Panc1 (cell line): ENCODE measurements around the gene CFL2. TPM values are rescaled to one million over a fixed set of nuclear protein-coding genes. Genes with fewer than 3 reads are reported as not detected.

Experiments
- ATAC-seq: fragments of 200-7000 bp; cut with Tn5 transposase; 2 replicates; pipeline ENCODE4 v1.9.1; 2020; ENCODE audit warnings: mild to moderate bottlenecking, moderate library complexity
- BruUV-seq: library from RNA; stranded (reverse); fragments of 400-500 nt; replicated peaks from 2 replicates; lab custom pipeline; 2021; lab: Mats Ljungman, UMichigan
- CTCF ChIA-PET: fragments of 300-600 bp; sonication (Branson Sonifier 250); formaldehyde crosslinking; loops from one replicate; lab custom pipeline; 2022; ENCODE audit warnings: antibody characterized with exemption; lab: Charles Lee
- POLR2A ChIA-PET: fragments of 300-600 bp; sonication (Branson Sonifier 250); formaldehyde crosslinking; loops from one replicate; lab custom pipeline; 2022; ENCODE audit warnings: antibody characterized with exemption; lab: Charles Lee
- DNase-seq: peaks from one replicate; pipeline ENCODE4 v3.0.0-alpha.2; 2010; ENCODE audit warnings: low read depth, low spot score
- H3K27ac ChIP-seq: 2 replicates; pipeline ENCODE4 v1.5.1; 2011; ENCODE audit warnings: mild to moderate bottlenecking, low read length, inconsistent platforms
- H3K27me3 ChIP-seq: fragments of 200-500 bp; sonication (Bioruptor generic); 2 replicates; pipeline ENCODE4 v1.6.0; 2014; ENCODE audit warnings: low read length, inconsistent platforms; ENCODE audit not compliant: control insufficient read depth, insufficient read depth
- H3K36me3 ChIP-seq: fragments of 200-500 bp; sonication (Bioruptor generic); 2 replicates; pipeline ENCODE4 v1.5.1; 2014; ENCODE audit warnings: inconsistent platforms, mild to moderate bottlenecking, low read length, moderate library complexity; ENCODE audit not compliant: control insufficient read depth, insufficient read depth
- H3K4me1 ChIP-seq: 2 replicates; pipeline ENCODE4 v1.5.1; 2011; ENCODE audit warnings: inconsistent platforms, mild to moderate bottlenecking, low read length, moderate library complexity; ENCODE audit not compliant: control insufficient read depth, insufficient read depth
- H3K4me3 ChIP-seq, 2 experiments: 2 replicates each; pipeline ENCODE4 v1.5.1; 2011 to 2012; ENCODE audit warnings: low read depth in 2 of 2, low read length in 2 of 2, mild to moderate bottlenecking in 2 of 2, inconsistent platforms in 1 of 2, moderate library complexity in 1 of 2
- H3K9me3 ChIP-seq: fragments of 200-500 bp; sonication (Bioruptor generic); 2 replicates; pipeline ENCODE4 v1.5.1; 2014; ENCODE audit warnings: low read depth, mild to moderate bottlenecking, inconsistent platforms, low read length, moderate library complexity; ENCODE audit not compliant: control insufficient read depth, insufficient read depth
- POLR2AphosphoS5 ChIP-seq: IDR thresholded peaks from 2 replicates; pipeline ENCODE4 v1.6.1; 2012; ENCODE audit warnings: mild to moderate bottlenecking, low read depth, low read length, moderate library complexity
- SIN3A ChIP-seq: IDR thresholded peaks from 2 replicates; pipeline ENCODE4 v1.6.1; 2012; ENCODE audit warnings: low read depth, mild to moderate bottlenecking, low read length, moderate library complexity, borderline replicate concordance; ENCODE audit not compliant: insufficient read depth
- TCF7L2 ChIP-seq: IDR thresholded peaks from 2 replicates; pipeline ENCODE4 v1.6.1; 2011; ENCODE audit warnings: mild to moderate bottlenecking, low read depth, low read length, inconsistent platforms
- in situ Hi-C: cut with HindIII; loops from 2 replicates; pipeline ENCODE4 v1.10.0; 2016; ENCODE audit warnings: low sequenced_read_pairs, low pct_unique_long_range_greater_than_20kb
- intact Hi-C: fragments of 100-400 bp; cut with micrococcal nuclease; formaldehyde crosslinking; loops from one replicate; pipeline ENCODE4 v1.10.0; 2022; ENCODE audit not compliant: unreplicated experiment
- total RNA-seq: library from RNA; stranded (reverse); gene quantifications from one replicate; pipeline ENCODE4 v1.2.1, GENCODE V29; 2021; ENCODE audit not compliant: unreplicated experiment
- TF ChIP-seq, protein P1 (sequence below), 2 experiments: IDR thresholded peaks; 2 replicates each; pipeline ENCODE4 v1.6.1; 2011 to 2012; ENCODE audit warnings: low read depth in 2 of 2, control low read depth in 1 of 2, low read length in 1 of 2, mild to moderate bottlenecking in 1 of 2, moderate library complexity in 1 of 2; ENCODE audit not compliant: insufficient read depth in 1 of 2
- TF ChIP-seq, protein P2 (sequence below): fragments of 450-650 bp; IDR thresholded peaks from 2 replicates; pipeline ENCODE4 v1.5.1; 2017; ENCODE audit warnings: mild to moderate bottlenecking

CFL2 gene
- total RNA-seq, 1 experiment from 2014 or later: 79.7 TPM

DNA sequence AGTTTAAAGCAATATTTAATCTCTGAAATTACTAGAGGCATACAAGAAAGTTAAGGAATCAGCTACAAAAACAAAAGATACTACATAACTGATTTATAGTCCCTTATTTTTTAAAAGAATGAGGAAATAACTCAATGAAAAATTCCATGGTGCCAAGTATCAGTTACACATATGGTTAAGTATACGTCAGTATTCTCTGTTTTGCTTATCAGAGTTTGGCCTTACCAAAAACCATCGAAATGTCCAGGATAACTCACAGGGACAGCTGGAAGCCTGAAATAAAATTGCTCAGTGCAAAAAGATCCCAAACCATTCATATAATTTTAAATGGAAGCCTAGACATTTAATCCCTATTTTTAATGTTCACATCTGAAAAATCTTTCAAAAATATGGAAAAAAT lies 3.6 kb downstream of the CFL2 start:
- CTCF ChIA-PET: no interaction called here
- no peak for TF ChIP-seq TCF7L2
- TF ChIP-seq, protein P1, sequence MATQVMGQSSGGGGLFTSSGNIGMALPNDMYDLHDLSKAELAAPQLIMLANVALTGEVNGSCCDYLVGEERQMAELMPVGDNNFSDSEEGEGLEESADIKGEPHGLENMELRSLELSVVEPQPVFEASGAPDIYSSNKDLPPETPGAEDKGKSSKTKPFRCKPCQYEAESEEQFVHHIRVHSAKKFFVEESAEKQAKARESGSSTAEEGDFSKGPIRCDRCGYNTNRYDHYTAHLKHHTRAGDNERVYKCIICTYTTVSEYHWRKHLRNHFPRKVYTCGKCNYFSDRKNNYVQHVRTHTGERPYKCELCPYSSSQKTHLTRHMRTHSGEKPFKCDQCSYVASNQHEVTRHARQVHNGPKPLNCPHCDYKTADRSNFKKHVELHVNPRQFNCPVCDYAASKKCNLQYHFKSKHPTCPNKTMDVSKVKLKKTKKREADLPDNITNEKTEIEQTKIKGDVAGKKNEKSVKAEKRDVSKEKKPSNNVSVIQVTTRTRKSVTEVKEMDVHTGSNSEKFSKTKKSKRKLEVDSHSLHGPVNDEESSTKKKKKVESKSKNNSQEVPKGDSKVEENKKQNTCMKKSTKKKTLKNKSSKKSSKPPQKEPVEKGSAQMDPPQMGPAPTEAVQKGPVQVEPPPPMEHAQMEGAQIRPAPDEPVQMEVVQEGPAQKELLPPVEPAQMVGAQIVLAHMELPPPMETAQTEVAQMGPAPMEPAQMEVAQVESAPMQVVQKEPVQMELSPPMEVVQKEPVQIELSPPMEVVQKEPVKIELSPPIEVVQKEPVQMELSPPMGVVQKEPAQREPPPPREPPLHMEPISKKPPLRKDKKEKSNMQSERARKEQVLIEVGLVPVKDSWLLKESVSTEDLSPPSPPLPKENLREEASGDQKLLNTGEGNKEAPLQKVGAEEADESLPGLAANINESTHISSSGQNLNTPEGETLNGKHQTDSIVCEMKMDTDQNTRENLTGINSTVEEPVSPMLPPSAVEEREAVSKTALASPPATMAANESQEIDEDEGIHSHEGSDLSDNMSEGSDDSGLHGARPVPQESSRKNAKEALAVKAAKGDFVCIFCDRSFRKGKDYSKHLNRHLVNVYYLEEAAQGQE (IDR thresholded peaks at IDR 0.05; ENCODE audit: insufficient read depth in 1 of 2, low read depth in 2 of 2, low read length in 1 of 2): no peak
- TF ChIP-seq POLR2AphosphoS5: no peak
- TF ChIP-seq, protein P2, sequence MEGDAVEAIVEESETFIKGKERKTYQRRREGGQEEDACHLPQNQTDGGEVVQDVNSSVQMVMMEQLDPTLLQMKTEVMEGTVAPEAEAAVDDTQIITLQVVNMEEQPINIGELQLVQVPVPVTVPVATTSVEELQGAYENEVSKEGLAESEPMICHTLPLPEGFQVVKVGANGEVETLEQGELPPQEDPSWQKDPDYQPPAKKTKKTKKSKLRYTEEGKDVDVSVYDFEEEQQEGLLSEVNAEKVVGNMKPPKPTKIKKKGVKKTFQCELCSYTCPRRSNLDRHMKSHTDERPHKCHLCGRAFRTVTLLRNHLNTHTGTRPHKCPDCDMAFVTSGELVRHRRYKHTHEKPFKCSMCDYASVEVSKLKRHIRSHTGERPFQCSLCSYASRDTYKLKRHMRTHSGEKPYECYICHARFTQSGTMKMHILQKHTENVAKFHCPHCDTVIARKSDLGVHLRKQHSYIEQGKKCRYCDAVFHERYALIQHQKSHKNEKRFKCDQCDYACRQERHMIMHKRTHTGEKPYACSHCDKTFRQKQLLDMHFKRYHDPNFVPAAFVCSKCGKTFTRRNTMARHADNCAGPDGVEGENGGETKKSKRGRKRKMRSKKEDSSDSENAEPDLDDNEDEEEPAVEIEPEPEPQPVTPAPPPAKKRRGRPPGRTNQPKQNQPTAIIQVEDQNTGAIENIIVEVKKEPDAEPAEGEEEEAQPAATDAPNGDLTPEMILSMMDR: no peak
- TF ChIP-seq SIN3A: no peak
- ATAC-seq (no peak), DNase-seq (no peak)
- Histone ChIP-seq H3K27me3 (no peaks in the 10 kb centered on the region), H3K27ac (peak overlapping the region; percentile 49; the same call in 1 of the 2 replicates), H3K4me3 (no peak overlapping the region), H3K36me3 (peaks cover 14% of the 10 kb centered on the region), H3K4me1 (peaks cover 48% of the 10 kb centered on the region), H3K9me3 (no peaks in the 10 kb centered on the region)
- intact Hi-C loops: no loop called here
- no TSS peak for BruUV-seq
- POLR2A ChIA-PET: no interaction called here
- in situ Hi-C loops: no loop called here

DNA sequence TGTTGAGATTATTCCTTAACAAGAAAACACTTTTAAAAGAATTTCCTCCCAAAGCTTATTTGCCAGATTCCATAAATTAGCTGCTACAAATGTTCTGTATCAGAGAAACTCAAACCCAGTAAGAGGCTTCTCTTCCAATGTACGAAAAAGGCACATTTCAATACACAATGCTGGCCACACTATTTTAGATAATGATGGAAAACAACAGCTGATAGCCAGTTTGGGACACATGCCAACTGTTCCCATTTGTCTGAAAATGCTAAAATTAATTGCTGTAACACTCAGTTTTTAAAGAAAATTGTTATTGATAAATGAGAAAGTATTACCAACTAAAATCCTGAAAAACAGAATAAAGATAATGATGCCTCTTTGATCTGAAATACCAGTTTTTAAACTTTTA lies 4.4 kb downstream of the CFL2 start:
- intact Hi-C loops: no loop called here

More for the DNA sequence above, 4.4 kb downstream of the CFL2 start:
- DNase-seq (no peak), ATAC-seq (no peak)
- no peaks in the 10 kb centered on the region for H3K27me3 ChIP-seq
- H3K27ac ChIP-seq: peak overlapping the region; percentile 66; the same call in 1 of the 2 replicates
- in situ Hi-C loops: no loop called here
- CTCF ChIA-PET: no interaction called here
- TF ChIP-seq SIN3A (no peak), TCF7L2 (no peak), POLR2AphosphoS5 (no peak)
- TF ChIP-seq, protein P1 (IDR thresholded peaks at IDR 0.05; ENCODE audit: insufficient read depth in 1 of 2, low read depth in 2 of 2, low read length in 1 of 2): no peak
- TF ChIP-seq, protein P2: no peak
- BruUV-seq: no TSS peak
- no peaks in the 10 kb centered on the region for H3K9me3 ChIP-seq
- H3K4me1 ChIP-seq: peaks cover 41% of the 10 kb centered on the region
- peaks cover 14% of the 10 kb centered on the region for H3K36me3 ChIP-seq
- POLR2A ChIA-PET: interaction anchor here (0.6 kb wide), 1 partner anchor 20 kb away, joined by 3 read pairs; no protein-coding TSS in a partner anchor
- no peak overlapping the region for H3K4me3 ChIP-seq
